Measurements from ENCODE around the gene SRRM3.

SRRM3 gene

DNA sequence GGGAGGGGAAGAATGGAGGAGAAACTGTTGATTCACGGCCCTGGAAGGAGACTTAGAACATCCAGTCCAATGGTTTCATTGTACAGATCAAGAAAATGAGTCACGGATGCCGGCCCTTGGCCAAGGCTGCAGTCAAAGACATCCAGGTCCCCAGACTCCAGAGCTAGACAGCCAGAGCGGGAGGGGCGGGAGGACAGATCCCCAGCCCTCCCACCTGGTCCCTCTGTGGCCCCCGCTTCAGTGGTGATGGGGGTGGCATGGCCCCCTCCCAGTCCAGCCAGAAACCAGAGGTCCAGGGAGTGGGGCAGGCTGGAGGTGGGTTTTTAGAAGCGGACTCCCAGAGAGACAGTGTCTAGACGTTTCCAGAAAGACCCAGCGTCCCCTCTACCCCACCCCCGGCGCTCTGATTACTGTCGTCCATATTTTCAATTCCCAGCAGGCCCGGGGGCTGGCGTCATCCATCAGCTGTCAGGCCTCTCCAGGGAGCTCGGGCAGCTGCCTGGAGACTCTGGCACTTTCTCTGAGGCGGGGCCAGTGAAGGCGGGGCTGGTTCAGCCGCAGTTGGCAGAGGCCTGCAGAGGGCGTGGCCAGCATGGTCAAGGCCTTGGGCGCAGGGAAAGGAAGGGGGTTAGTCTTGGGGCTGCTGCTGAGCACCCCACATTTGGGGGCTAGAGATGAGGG lies 92.8 kb downstream of the SRRM3 start:
- H3K4me1 ChIP-seq (ENCODE audit: control insufficient read depth, insufficient read depth, low read length), result no peaks in the 10 kb centered on the region
- ChIA-PET POLR2A (interaction anchor here (0.6 to 1.6 kb wide), 6 partner anchors 9 to 128 kb away, joined by 3 to 9 read pairs (median 4); partner anchors contain the start of gene HSPB1), CTCF (interaction anchor here (1.0 to 6.1 kb wide), 2 partner anchors 20 to 32 kb away, joined by 5 to 133 read pairs; no protein-coding TSS in a partner anchor)
- no peaks in the 10 kb centered on the region for H3K9me3 ChIP-seq (ENCODE audit: control insufficient read depth, insufficient read depth, low read depth, low read length)
- H3K27ac ChIP-seq (ENCODE audit: extremely low read depth, low read depth, low read length), result 0 out of 2 replicates have a peak overlapping the region, but pooled peaks have one; percentile 14
- H3K36me3 ChIP-seq (ENCODE audit: control insufficient read depth in 2 of 2, insufficient read depth in 1 of 2, low read length in 2 of 2), result no peaks in the 10 kb centered on the region
- no peak overlapping the region for H3K4me3 ChIP-seq (ENCODE audit: low read depth, low read length)
- TF ChIP-seq SP7 (tag by site-specific recombination; IDR thresholded peaks at IDR 0.05), result 0 out of 2 replicates have a peak, but pooled peaks have one; percentile 23
- no peak for TF ChIP-seq ZNF114 (tag by site-specific recombination; IDR thresholded peaks at IDR 0.05)
- 0 out of 2 replicates have a peak, but pooled peaks have one; percentile 30 for TF ChIP-seq ZNF335 (tag by site-specific recombination; conservative IDR thresholded peaks at IDR 0.05)
- TF ChIP-seq KLF1 (tag by site-specific recombination; IDR thresholded peaks at IDR 0.05), result peak; percentile 83
- TF ChIP-seq ZIC2 (tag by site-specific recombination; IDR thresholded peaks at IDR 0.05), result peak; percentile 67
- no peak for TF ChIP-seq KLF17 (tag by site-specific recombination; IDR thresholded peaks at IDR 0.05)
- no peak for TF ChIP-seq OSR2 (tag by site-specific recombination; IDR thresholded peaks at IDR 0.05)
- peak; percentile 74 for TF ChIP-seq PATZ1 (tag by site-specific recombination; IDR thresholded peaks at IDR 0.05)
- TF ChIP-seq ZNF48 (tag by site-specific recombination; IDR thresholded peaks at IDR 0.05), result no peak
- TF ChIP-seq TCF7L2 (IDR thresholded peaks at IDR 0.05; ENCODE audit: borderline replicate concordance, low read depth, low read length), result no peak
- TF ChIP-seq ZBTB17 (tag by site-specific recombination; IDR thresholded peaks at IDR 0.05), result peak; percentile 27; the same call in 1 of the 2 replicates
- TF ChIP-seq, protein P1, sequence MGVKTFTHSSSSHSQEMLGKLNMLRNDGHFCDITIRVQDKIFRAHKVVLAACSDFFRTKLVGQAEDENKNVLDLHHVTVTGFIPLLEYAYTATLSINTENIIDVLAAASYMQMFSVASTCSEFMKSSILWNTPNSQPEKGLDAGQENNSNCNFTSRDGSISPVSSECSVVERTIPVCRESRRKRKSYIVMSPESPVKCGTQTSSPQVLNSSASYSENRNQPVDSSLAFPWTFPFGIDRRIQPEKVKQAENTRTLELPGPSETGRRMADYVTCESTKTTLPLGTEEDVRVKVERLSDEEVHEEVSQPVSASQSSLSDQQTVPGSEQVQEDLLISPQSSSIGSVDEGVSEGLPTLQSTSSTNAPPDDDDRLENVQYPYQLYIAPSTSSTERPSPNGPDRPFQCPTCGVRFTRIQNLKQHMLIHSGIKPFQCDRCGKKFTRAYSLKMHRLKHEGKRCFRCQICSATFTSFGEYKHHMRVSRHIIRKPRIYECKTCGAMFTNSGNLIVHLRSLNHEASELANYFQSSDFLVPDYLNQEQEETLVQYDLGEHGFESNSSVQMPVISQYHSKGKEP (tag by site-specific recombination; IDR thresholded peaks at IDR 0.05), result no peak
- TF ChIP-seq PRDM10 (tag by site-specific recombination; IDR thresholded peaks at IDR 0.05), result peak; percentile 50
- no peak for TF ChIP-seq YY1 (tag by site-specific recombination; IDR thresholded peaks at IDR 0.05)
- no peak for TF ChIP-seq ZNF223 (tag by site-specific recombination; IDR thresholded peaks at IDR 0.05)
- peak; percentile 61 for TF ChIP-seq GLIS2 (tag by site-specific recombination; IDR thresholded peaks at IDR 0.05)
- no peak for TF ChIP-seq ZNF549 (tag by site-specific recombination; IDR thresholded peaks at IDR 0.05)
- peak; percentile 49 for TF ChIP-seq SP3 (tag by site-specific recombination; IDR thresholded peaks at IDR 0.05)
- 0 out of 2 replicates have a peak, but pooled peaks have one; percentile 32 for TF ChIP-seq ZEB2 (tag by site-specific recombination; IDR thresholded peaks at IDR 0.05)
- no peak for TF ChIP-seq ZFHX2 (tag by site-specific recombination; conservative IDR thresholded peaks at IDR 0.05)
- TF ChIP-seq ZNF626 (tag by site-specific recombination; IDR thresholded peaks at IDR 0.05), result no peak
- no peak for TF ChIP-seq ZNF660 (tag by site-specific recombination; IDR thresholded peaks at IDR 0.05)
- peak; percentile 35; the same call in 1 of the 2 replicates for TF ChIP-seq SCRT2 (tag by site-specific recombination; IDR thresholded peaks at IDR 0.05)
- TF ChIP-seq ZSCAN16 (tag by site-specific recombination; IDR thresholded peaks at IDR 0.05), result no peak
- TF ChIP-seq BCL11A (tag by site-specific recombination; IDR thresholded peaks at IDR 0.05; ENCODE audit: low read depth), result 0 out of 2 replicates have a peak, but pooled peaks have one; percentile 36
- TF ChIP-seq IKZF3 (tag by site-specific recombination; IDR thresholded peaks at IDR 0.05), result peak; percentile 78
- TF ChIP-seq ZNF146 (tag by site-specific recombination; IDR thresholded peaks at IDR 0.05), result no peak
- no peak for TF ChIP-seq ZNF791 (tag by site-specific recombination; IDR thresholded peaks at IDR 0.05)
- no peak for TF ChIP-seq ZFP3 (tag by site-specific recombination; IDR thresholded peaks at IDR 0.05; ENCODE audit: low read depth)
- TF ChIP-seq FEZF1 (tag by site-specific recombination; IDR thresholded peaks at IDR 0.05), result no peak
- TF ChIP-seq ZNF24 (tag by site-specific recombination; IDR thresholded peaks at IDR 0.05), result no peak

All from HEK293 (cell line).